Parathyroid adenoma (tissue), 2 donors: ENCODE results near the gene KLHL29.

Experiments used
- H2AFZ ChIP-seq: fragments of 300-600 bp; sonication (generic); one replicate; pipeline ENCODE4 v1.7.0; 2017; ENCODE audit warnings: antibody characterized with exemption, mild to moderate bottlenecking
- H3K27ac ChIP-seq: fragments of 300-600 bp; sonication (generic); one replicate; pipeline ENCODE4 v1.7.0; 2017
- H3K27me3 ChIP-seq: fragments of 300-600 bp; sonication (generic); one replicate; pipeline ENCODE4 v1.7.0; 2017; ENCODE audit warnings: low read length; ENCODE audit not compliant: control insufficient read depth, insufficient read depth
- H3K36me3 ChIP-seq: fragments of 300-600 bp; sonication (generic); one replicate; pipeline ENCODE4 v1.7.0; 2017; ENCODE audit warnings: low read length; ENCODE audit not compliant: control insufficient read depth, insufficient read depth
- H3K4me1 ChIP-seq: fragments of 300-600 bp; sonication (generic); one replicate; pipeline ENCODE4 v1.7.0; 2017; ENCODE audit warnings: control low read depth
- H3K4me2 ChIP-seq: fragments of 300-600 bp; sonication (generic); one replicate; pipeline ENCODE4 v1.7.0; 2017; ENCODE audit warnings: low read length
- H3K4me3 ChIP-seq: fragments of 300-600 bp; sonication (generic); one replicate; pipeline ENCODE4 v1.7.0; 2017; ENCODE audit warnings: low read depth, low read length
- H3K79me2 ChIP-seq: fragments of 300-600 bp; sonication (generic); one replicate; pipeline ENCODE4 v1.7.0; 2017; ENCODE audit warnings: control low read depth
- H3K9ac ChIP-seq: fragments of 300-600 bp; sonication (generic); one replicate; pipeline ENCODE4 v1.7.0; 2017; ENCODE audit warnings: mild to moderate bottlenecking
- H3K9me3 ChIP-seq: fragments of 300-600 bp; sonication (generic); one replicate; pipeline ENCODE4 v1.7.0; 2017; ENCODE audit warnings: low read length; ENCODE audit not compliant: control insufficient read depth
- TF ChIP-seq, protein P1 (sequence below): fragments of 300-600 bp; sonication (generic); IDR thresholded peaks from one replicate; pipeline ENCODE4 v1.7.0; 2017; ENCODE audit warnings: antibody characterized with exemption, mild to moderate bottlenecking
- donor health status: primary hyperparathyroidism.

Gene KLHL29

DNA sequence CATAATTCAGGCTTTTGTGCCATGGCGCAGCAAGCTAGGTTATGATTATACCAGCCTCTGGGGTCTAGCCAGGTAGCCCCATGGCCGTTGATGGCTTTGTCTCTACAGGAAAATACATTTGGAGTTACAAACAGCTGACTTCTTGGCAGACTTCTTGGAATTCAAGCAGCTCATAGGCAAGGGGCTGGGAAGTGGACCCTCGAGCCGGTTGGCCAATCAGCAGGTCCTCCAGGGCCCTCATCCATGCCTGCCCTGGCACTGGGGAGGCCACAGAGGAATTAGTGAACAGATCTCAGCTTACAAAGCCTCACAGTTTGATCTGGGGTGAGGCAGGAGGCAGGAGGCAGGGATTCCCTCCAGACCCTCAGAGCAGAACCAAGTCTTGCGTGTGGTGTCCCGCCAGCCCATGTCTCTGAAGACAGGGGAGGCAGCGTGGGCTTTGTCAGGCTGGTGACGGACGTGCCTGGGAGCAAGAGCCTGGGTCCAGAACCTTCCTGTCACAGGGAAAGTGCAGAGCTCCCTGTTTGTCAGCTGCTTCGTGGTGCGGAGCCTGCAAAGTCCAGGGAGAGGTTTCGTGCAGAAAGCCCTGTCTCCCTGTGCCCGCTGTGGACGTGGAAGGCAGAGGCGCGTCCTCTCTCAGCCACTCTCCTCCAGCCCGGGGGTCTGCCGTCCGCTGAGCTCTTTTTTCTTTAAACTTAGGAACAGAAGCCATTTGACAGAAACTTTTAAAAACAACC, 131.7 kb downstream of the KLHL29 start:
- Histone ChIP-seq H3K27ac (no peak overlapping the region), H3K4me3 (no peak overlapping the region), H3K4me1 (no peaks in the 10 kb centered on the region), H3K4me2 (no peak overlapping the region), H3K27me3 (no peaks in the 10 kb centered on the region), H3K9me3 (no peaks in the 10 kb centered on the region), H3K79me2 (no peaks in the 10 kb centered on the region), H2AFZ (no peak overlapping the region), H3K36me3 (no peaks in the 10 kb centered on the region), H3K9ac (no peak overlapping the region)
- TF ChIP-seq, protein P1, sequence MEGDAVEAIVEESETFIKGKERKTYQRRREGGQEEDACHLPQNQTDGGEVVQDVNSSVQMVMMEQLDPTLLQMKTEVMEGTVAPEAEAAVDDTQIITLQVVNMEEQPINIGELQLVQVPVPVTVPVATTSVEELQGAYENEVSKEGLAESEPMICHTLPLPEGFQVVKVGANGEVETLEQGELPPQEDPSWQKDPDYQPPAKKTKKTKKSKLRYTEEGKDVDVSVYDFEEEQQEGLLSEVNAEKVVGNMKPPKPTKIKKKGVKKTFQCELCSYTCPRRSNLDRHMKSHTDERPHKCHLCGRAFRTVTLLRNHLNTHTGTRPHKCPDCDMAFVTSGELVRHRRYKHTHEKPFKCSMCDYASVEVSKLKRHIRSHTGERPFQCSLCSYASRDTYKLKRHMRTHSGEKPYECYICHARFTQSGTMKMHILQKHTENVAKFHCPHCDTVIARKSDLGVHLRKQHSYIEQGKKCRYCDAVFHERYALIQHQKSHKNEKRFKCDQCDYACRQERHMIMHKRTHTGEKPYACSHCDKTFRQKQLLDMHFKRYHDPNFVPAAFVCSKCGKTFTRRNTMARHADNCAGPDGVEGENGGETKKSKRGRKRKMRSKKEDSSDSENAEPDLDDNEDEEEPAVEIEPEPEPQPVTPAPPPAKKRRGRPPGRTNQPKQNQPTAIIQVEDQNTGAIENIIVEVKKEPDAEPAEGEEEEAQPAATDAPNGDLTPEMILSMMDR, result no peak

DNA sequence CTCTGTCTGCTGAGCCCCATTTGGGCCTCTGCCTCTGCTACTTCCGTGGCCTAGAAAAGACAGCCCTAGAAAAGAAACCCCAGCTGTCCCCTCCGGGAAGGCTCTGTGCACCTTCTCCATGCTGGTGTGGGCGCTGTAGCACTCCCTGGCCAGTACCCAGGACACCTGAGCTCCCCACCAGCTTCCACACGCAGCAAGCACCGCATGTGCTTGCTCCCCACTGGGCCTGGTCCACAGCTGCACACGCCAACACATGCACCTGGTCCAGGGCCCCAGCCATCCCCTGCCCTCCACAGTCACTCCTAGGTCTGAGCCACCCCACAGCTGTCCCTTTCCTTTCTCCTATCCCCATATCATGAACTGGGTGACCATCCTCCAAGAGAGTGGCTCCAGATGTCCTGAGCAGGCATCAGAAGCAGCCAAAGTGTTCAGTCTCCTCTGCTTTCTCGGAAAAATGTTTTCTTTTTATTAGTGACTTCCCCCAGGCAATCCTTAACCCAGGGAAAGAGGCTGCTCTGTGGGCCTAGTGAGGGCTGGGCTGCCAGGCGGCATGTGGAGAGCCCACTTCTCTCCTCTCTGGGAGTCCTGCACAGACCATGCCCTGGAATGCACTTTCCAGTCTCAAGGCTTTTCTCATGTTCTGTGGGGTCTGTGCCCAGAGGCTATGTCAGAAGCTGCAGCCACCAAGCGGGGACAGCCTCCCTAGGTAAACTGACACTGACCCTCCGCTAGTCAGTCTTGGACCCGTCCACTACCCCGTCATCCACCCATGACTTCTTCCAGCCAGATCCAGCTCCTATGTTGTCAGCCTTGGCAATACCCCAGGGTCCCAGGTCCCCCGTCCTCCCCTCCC, 133.7 kb downstream of the KLHL29 start:
- Histone ChIP-seq H3K9ac (no peak overlapping the region), H3K79me2 (no peaks in the 10 kb centered on the region), H3K36me3 (no peaks in the 10 kb centered on the region), H2AFZ (no peak overlapping the region), H3K4me1 (no peaks in the 10 kb centered on the region), H3K4me2 (no peak overlapping the region), H3K27ac (no peak overlapping the region), H3K4me3 (no peak overlapping the region), H3K9me3 (no peaks in the 10 kb centered on the region), H3K27me3 (no peaks in the 10 kb centered on the region)
- TF ChIP-seq, protein P1, result no peak

DNA sequence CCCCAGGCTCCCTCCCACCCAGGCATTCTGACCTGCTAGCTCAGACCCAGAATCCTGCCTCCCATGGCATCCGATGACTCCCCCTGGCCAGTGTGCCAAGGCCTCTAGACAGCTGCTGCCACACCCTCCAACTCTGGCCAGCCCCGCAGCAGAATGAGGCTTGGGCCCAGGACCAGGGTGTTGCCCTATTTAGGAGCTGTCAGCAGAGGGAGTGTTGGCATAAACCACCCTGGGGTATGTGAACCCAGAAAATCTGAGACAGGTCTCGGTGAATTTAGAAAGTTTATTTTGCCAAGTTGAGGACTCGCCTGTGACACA, 134.3 kb downstream of the KLHL29 start:
- H2AFZ ChIP-seq, result no peak overlapping the region
- no peak overlapping the region for H3K9ac ChIP-seq
- no peaks in the 10 kb centered on the region for H3K27me3 ChIP-seq
- H3K36me3 ChIP-seq, result no peaks in the 10 kb centered on the region
- no peaks in the 10 kb centered on the region for H3K9me3 ChIP-seq
- H3K4me1 ChIP-seq, result peaks cover under 1% of the 10 kb centered on the region
- H3K4me2 ChIP-seq, result no peak overlapping the region
- H3K4me3 ChIP-seq, result no peak overlapping the region
- no peak overlapping the region for H3K27ac ChIP-seq
- TF ChIP-seq, protein P1, result no peak
- no peaks in the 10 kb centered on the region for H3K79me2 ChIP-seq

DNA sequence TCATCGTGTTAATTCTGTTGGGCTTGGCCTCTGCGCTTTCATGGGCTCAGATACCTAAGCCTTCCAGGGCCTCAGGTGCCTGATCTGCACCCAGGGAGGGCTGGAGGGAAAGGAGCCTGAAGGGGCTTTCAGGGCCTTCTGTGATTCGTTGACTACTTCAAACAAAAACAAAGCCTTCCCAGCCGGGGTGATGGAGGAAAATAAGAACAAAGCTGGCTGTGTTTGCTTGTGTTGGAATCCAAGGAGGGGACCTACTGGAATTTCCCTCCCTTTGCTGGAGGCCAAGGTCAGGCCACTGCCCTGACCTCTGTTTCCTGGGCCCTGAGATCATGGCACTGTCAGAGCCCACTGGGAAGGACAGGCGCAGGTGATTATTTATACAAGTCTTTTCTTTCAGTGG, 135.3 kb downstream of the KLHL29 start:
- Histone ChIP-seq H3K79me2 (no peaks in the 10 kb centered on the region), H3K4me3 (no peak overlapping the region), H3K27ac (no peak overlapping the region), H3K9ac (no peak overlapping the region), H3K36me3 (no peaks in the 10 kb centered on the region), H2AFZ (no peak overlapping the region), H3K4me1 (peaks cover 9% of the 10 kb centered on the region), H3K4me2 (no peak overlapping the region), H3K27me3 (no peaks in the 10 kb centered on the region), H3K9me3 (no peaks in the 10 kb centered on the region)
- TF ChIP-seq, protein P1, result no peak
